Psoas muscle (tissue), 8 donors: ENCODE measurements around the gene DDR2. TPM values are rescaled to one million over a fixed set of nuclear protein-coding genes. Genes with fewer than 3 reads are reported as not detected.

ENCODE experiments used
- ATAC-seq, 4 donors: fragments of 200-7000 bp; cut with Tn5 transposase; one replicate each; pipeline ENCODE4 v1.9.1; 2020; ENCODE audit warnings: moderate library complexity in 3 of 4, mild to moderate bottlenecking in 2 of 4
- DNase-seq, 2 donors: peaks; one replicate each; pipeline ENCODE4 v3.0.0-alpha.2; 2020
- H3K27ac ChIP-seq: fragments of 200-600 bp; one replicate; pipeline ENCODE4 v1.8.0; 2022
- H3K27me3 ChIP-seq, 3 donors: fragments of 200-600 bp in 1 of 3; one replicate each; pipeline versions ENCODE4 v1.6.1 to v1.8.0; 2013 to 2022; ENCODE audit warnings: low read length in 2 of 3, mild to moderate bottlenecking in 2 of 3, moderate library complexity in 1 of 3; ENCODE audit not compliant: insufficient read depth in 3 of 3
- H3K36me3 ChIP-seq, 2 donors: fragments of 200-600 bp in 1 of 2; one replicate each; pipeline versions ENCODE4 v1.6.1 to v1.8.0; 2013 to 2022; ENCODE audit warnings: low read depth in 1 of 2, mild to moderate bottlenecking in 1 of 2, moderate library complexity in 1 of 2; ENCODE audit not compliant: insufficient read depth in 1 of 2
- H3K4me1 ChIP-seq: fragments of 200-600 bp; one replicate; pipeline ENCODE4 v1.8.0; 2022
- H3K4me3 ChIP-seq: fragments of 200-600 bp; one replicate; pipeline ENCODE4 v1.8.0; 2022; ENCODE audit warnings: mild to moderate bottlenecking
- H3K9me3 ChIP-seq: fragments of 200-600 bp; one replicate; pipeline ENCODE4 v1.8.0; 2022
- WGBS, 3 donors: extraction: QIAGEN DNeasy Blood & Tissue Kit; methylation state at CpG; one replicate each; pipeline versions ENCODE4 v1.1.6 to v1.1.7; 2013; 5-methylcytosine and 5-hydroxymethylcytosine counted together
- intact Hi-C, 2 donors: fragments of 100-400 bp; cut with DNase I; formaldehyde crosslinking; loops; one replicate each; pipeline versions ENCODE4 v1.11.0 to v1.14.2; 2022
- polyA plus RNA-seq, 3 donors: library from polyadenylated mRNA; stranded (reverse); fragments of 200-250 nt; gene quantifications; one replicate each; pipeline ENCODE4 v1.2.3, GENCODE V29; 2013
- total RNA-seq, 4 donors: library from RNA; stranded (reverse); fragmentation: NEBNext Ultra II Directional in 2 of 4; extraction: Animal tissue kit (Norgen Biotek cat#: 25700) in 2 of 4; gene quantifications; one replicate each; pipeline versions ENCODE4 v1.2.1 to v1.2.4, GENCODE V29; 2021 to 2023
- TF ChIP-seq, protein P1 (sequence below): fragments of 200-600 bp; IDR thresholded peaks from one replicate; pipeline ENCODE4 v1.8.0; 2022; ENCODE audit warnings: antibody characterized with exemption
- donor health status: healthy with polysubstance abuse.
- donor health status: DM: no; HTN: no; CAD: no; lungs with moderate emphysema.
- donor health status: Bipolar disorder and iron deficiency.
- donor health status: healthy.
- donor health status: DM: yes; HTN: yes; CAD: no.
- donor health status: DM: no; HTN: no; CAD: no.
- donor health status: DM: no; HTN: no; CAD: no.
- donor health status: DM: yes; HTN: yes; CAD: no.

The DDR2 gene
- total and polyA plus RNA-seq, 7 donors, result 1.3 to 21.2 (median 6.0) TPM

DNA sequence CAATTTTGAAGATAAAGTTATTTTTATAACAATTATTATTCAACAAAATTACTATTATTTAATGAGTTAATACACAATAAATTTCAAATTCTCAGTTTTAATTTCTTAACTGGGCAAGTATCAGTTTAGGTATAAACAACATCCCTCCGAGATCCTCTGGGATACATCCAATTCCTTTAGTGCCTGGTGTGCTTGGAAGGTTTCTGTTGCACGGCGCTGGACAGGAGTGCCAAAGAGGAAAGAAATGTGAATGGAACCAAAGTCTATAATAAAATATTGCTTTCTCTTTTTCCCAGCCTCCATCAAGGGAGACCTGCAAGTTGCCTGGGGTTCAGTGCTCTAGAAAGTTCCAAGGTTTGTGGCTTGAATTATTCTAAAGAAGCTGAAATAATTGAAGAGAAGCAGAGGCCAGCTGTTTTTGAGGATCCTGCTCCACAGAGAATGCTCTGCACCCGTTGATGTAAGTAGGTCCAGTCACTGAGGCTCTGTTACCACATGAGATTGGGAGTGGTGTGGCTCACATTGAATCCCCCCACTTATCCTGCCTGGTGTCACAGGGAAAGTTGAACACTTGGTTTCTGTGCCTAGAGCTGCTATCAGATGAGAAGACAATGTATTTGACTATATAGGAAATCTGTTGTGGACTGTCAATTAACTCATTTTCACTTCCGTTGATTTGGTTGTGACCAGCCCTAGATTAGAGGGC, 22.8 kb downstream of the DDR2 start:
- DNase-seq, result no peak
- Histone ChIP-seq H3K4me3 (no peak overlapping the region), H3K9me3 (no peaks in the 10 kb centered on the region), H3K4me1 (no peaks in the 10 kb centered on the region), H3K36me3 (no peaks in the 10 kb centered on the region), H3K27me3 (no peaks in the 10 kb centered on the region), H3K27ac (no peak overlapping the region)
- TF ChIP-seq, protein P1, sequence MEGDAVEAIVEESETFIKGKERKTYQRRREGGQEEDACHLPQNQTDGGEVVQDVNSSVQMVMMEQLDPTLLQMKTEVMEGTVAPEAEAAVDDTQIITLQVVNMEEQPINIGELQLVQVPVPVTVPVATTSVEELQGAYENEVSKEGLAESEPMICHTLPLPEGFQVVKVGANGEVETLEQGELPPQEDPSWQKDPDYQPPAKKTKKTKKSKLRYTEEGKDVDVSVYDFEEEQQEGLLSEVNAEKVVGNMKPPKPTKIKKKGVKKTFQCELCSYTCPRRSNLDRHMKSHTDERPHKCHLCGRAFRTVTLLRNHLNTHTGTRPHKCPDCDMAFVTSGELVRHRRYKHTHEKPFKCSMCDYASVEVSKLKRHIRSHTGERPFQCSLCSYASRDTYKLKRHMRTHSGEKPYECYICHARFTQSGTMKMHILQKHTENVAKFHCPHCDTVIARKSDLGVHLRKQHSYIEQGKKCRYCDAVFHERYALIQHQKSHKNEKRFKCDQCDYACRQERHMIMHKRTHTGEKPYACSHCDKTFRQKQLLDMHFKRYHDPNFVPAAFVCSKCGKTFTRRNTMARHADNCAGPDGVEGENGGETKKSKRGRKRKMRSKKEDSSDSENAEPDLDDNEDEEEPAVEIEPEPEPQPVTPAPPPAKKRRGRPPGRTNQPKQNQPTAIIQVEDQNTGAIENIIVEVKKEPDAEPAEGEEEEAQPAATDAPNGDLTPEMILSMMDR, result no peak
- intact Hi-C loops, result no loop called here
- no peak for ATAC-seq
- WGBS, 3 donors, result 49 to 58% (median 53%) methylated on average over 5 of the region's 5 CpGs

DNA sequence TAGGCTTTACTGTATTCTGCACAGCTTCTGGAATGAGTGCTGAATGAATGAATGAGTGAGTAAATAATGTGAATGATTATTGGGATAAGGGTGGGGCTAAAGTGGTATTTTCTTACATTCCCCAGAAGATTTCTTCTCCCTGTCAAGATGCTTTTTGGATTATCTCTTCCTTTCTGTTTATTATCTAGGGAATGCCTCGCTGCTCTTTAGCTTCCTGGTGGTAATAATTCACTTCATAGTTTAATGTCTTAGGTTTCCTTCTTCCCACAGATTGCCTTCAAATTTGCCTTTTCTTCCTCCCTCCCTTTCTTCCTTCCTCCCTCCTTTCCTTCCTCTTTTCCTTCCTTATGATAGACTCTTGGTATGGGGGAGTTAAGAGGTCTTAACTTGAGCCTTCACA, 24.0 kb downstream of the DDR2 start:
- no peaks in the 10 kb centered on the region for H3K9me3 ChIP-seq
- no peak overlapping the region for H3K27ac ChIP-seq
- DNase-seq (no peak), ATAC-seq (no peak)
- 60 to 69% (median 64%) methylated on average over 1 of the region's 1 CpG for WGBS, 3 donors
- intact Hi-C loops, result no loop called here
- no peaks in the 10 kb centered on the region for H3K36me3 ChIP-seq
- H3K4me3 ChIP-seq, result no peak overlapping the region
- TF ChIP-seq, protein P1, result no peak
- H3K4me1 ChIP-seq, result no peaks in the 10 kb centered on the region
- no peaks in the 10 kb centered on the region for H3K27me3 ChIP-seq

DNA sequence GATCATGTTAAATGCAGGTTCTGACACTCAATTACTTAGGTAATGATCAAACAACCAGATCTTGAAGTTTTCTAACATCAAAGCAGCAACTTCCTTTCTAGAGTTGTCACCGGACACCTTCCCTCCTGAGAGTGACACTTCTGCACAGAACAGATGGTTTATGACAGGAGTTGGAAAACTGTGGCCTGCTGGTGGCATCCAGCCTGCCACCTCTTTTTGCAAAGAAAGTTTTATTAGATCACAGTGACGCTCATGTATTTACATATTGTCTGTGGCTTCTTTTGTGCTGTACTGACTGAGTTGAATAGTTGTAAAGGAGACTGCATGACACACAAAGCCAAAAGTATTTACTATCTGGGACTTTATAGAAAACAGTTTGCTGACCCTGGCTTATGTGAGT, 28.3 kb downstream of the DDR2 start:
- ATAC-seq, result no peak
- TF ChIP-seq, protein P1, result no peak
- H3K27me3 ChIP-seq, result no peaks in the 10 kb centered on the region
- H3K4me1 ChIP-seq, result no peaks in the 10 kb centered on the region
- H3K4me3 ChIP-seq, result no peak overlapping the region
- no peak for DNase-seq
- H3K9me3 ChIP-seq, result no peaks in the 10 kb centered on the region
- H3K36me3 ChIP-seq, result no peaks in the 10 kb centered on the region
- intact Hi-C loops, result no loop called here
- no peak overlapping the region for H3K27ac ChIP-seq
- WGBS, 3 donors, result 48 to 71% (median 49%) methylated on average over 2 of the region's 2 CpGs

DNA sequence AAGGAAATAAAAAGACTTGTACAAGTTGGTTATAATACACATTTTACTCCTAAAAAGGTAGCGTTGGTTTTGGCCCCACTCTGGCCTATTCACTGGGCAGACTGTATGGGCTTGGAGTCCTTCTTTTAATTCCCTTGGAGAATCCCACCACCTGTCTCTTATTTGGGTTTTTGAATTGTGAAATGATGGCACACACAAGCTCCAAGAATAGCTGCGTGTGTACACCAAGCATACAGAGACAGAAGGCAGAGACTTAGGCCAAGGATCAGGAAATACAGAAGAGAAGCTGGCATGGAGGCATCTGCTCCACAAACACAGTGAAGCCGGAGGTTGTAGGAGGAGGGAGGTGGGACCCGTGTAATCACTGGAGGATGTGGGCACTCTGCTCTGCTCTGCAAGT, 29.1 kb downstream of the DDR2 start:
- ATAC-seq (no peak), DNase-seq (no peak)
- Histone ChIP-seq H3K4me1 (no peaks in the 10 kb centered on the region), H3K36me3 (no peaks in the 10 kb centered on the region), H3K9me3 (no peaks in the 10 kb centered on the region), H3K4me3 (no peak overlapping the region), H3K27me3 (no peaks in the 10 kb centered on the region), H3K27ac (no peak overlapping the region)
- intact Hi-C loops, result no loop called here
- 44 to 56% (median 47%) methylated on average over 4 of the region's 4 CpGs for WGBS, 3 donors
- TF ChIP-seq, protein P1, result no peak

DNA sequence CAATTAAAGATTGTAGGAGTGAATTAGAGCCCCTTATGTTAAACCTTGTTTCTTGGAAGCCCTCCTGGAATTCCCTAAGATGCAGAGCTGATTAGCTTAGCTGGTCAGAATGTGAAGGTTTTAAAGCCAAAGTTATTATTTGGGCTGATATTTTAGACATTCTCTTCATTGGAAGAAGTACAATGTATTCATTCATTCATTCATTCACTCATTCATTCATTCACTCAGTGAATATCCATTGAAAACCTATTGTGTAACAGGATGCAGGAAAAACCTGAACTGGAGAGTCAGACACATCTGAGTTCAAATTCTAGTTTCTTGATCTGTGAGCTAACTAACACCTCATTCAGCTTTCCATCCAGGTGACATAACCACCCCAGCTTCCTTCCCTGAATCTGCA, 29.7 kb downstream of the DDR2 start:
- Histone ChIP-seq H3K27me3 (no peaks in the 10 kb centered on the region), H3K4me3 (no peak overlapping the region), H3K27ac (no peak overlapping the region), H3K9me3 (no peaks in the 10 kb centered on the region), H3K4me1 (no peaks in the 10 kb centered on the region), H3K36me3 (no peaks in the 10 kb centered on the region)
- no peak for ATAC-seq
- intact Hi-C loops, result no loop called here
- DNase-seq, result no peak
- TF ChIP-seq, protein P1, result no peak
